Activated CD4-positive, alpha-beta T cell treated with anti-CD3 and anti-CD28 coated beads, Interleukin-2, amount 10 ng/mL, durations not matched to agents 7 days and 5 days (primary cell): ENCODE results near the gene NPPA. TPM values are rescaled to one million over a fixed set of nuclear protein-coding genes. Genes with fewer than 3 reads are reported as not detected.

ENCODE experiments used
- CTCF ChIA-PET: fragments of 350-600 bp; sonication (Branson Sonifier 250); formaldehyde crosslinking; loops from one replicate; lab custom pipeline; 2021; ENCODE audit warnings: antibody characterized with exemption; lab: Charles Lee
- POLR2A ChIA-PET: fragments of 350-600 bp; sonication (Branson Sonifier 250); formaldehyde crosslinking; loops from one replicate; lab custom pipeline; 2021; ENCODE audit warnings: antibody characterized with exemption; lab: Charles Lee
- DNase-seq: peaks from one replicate; pipeline ENCODE4 v3.0.0-alpha.2; 2020
- H3K27ac Mint-ChIP-seq: one replicate; pipeline ENCODE4 v1.8.0; 2021; ENCODE audit warnings: mild to moderate bottlenecking, moderate library complexity, mixed read lengths
- H3K27me3 Mint-ChIP-seq: one replicate; pipeline ENCODE4 v1.8.0; 2021; ENCODE audit warnings: mixed read lengths
- H3K36me3 Mint-ChIP-seq: one replicate; pipeline ENCODE4 v1.8.0; 2021; ENCODE audit warnings: low read depth, mixed read lengths
- H3K4me1 Mint-ChIP-seq: one replicate; pipeline ENCODE4 v1.8.0; 2021; ENCODE audit warnings: mixed read lengths
- H3K4me3 Mint-ChIP-seq: one replicate; pipeline ENCODE4 v1.8.0; 2021; ENCODE audit warnings: mild to moderate bottlenecking, moderate library complexity, mixed read lengths
- H3K9me3 Mint-ChIP-seq: one replicate; pipeline ENCODE4 v1.8.0; 2021; ENCODE audit warnings: mixed read lengths
- total RNA-seq, 2 experiments: library from RNA; stranded (reverse); gene quantifications; one replicate each; pipeline ENCODE4 v1.2.3, GENCODE V29; 2021

Gene NPPA
- total RNA-seq, 2 experiments from 2014 or later: not detected

GRCh38 chr1:11799099-11799498 lies 48.5 kb downstream of the NPPA start:
- H3K4me3 Mint-ChIP-seq: no peak overlapping the region
- peaks cover 31% of the 10 kb centered on the region for H3K36me3 Mint-ChIP-seq
- CTCF ChIA-PET: interaction anchor here (1.4 kb wide), 2 partner anchors 14 to 761 kb away, joined by 3 to 5 read pairs; no protein-coding TSS in a partner anchor
- H3K27ac Mint-ChIP-seq: no peak overlapping the region
- POLR2A ChIA-PET: no interaction called here
- peaks cover 27% of the 10 kb centered on the region for H3K4me1 Mint-ChIP-seq
- H3K9me3 Mint-ChIP-seq: no peaks in the 10 kb centered on the region
- no peak for DNase-seq
- H3K27me3 Mint-ChIP-seq: no peaks in the 10 kb centered on the region

GRCh38 chr1:11797525-11798216 lies 49.9 kb downstream of the NPPA start:
- Mint-ChIP-seq H3K4me1 (peaks cover 14% of the 10 kb centered on the region), H3K27me3 (no peaks in the 10 kb centered on the region), H3K4me3 (no peak overlapping the region), H3K36me3 (peaks cover 31% of the 10 kb centered on the region), H3K27ac (no peak overlapping the region), H3K9me3 (no peaks in the 10 kb centered on the region)
- no peak for DNase-seq
- CTCF ChIA-PET: interaction anchor here (1.1 to 1.4 kb wide), 3 partner anchors 13 to 760 kb away, joined by 3 to 5 read pairs (median 3); no protein-coding TSS in a partner anchor
- POLR2A ChIA-PET: no interaction called here

DNA sequence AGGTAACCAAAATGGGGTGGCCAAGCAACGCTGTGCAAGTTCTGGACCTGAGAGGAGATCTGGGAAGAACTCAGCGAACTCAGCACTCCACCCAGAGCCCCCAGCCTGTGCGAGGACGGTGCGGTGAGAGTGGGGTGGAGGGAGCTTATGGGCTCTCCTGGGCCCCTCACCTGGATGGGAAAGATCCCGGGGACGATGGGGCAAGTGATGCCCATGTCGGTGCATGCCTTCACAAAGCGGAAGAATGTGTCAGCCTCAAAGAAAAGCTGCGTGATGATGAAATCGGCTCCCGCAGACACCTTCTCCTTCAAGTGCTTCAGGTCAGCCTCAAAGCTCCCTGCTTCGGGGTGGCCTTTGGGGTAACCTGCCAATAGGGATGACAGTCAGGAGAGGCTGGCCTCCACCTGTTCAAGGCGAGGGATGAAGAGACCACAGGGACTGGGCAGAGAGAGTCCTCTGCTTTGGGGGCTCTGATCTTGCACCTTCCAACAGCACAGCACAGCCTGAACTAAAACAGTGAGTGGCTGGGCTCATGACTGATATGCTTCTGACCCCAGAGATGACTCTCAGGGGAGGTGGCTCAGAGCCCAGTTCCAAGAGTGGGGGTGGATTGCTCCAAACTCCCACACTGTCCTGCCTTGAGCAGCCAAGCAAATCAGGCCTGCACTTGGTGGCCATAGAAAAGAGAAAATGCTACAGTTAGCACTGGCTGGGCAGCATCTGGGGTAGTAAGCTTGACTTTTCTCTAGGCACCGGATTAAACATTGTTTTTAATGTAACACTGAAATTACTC lies 51.4 kb downstream of the NPPA start:
- Mint-ChIP-seq H3K9me3 (no peaks in the 10 kb centered on the region), H3K27ac (no peak overlapping the region), H3K27me3 (no peaks in the 10 kb centered on the region), H3K4me1 (peaks cover 2% of the 10 kb centered on the region), H3K4me3 (no peak overlapping the region), H3K36me3 (peaks cover 28% of the 10 kb centered on the region)
- no peak for DNase-seq
- ChIA-PET POLR2A (no interaction called here), CTCF (interaction anchor here (0.6 to 3.1 kb wide), 3 partner anchors 11 to 1888 kb away, joined by 3 to 13 read pairs (median 4); no protein-coding TSS in a partner anchor)

Other genes with a start within 250 kb of the NPPA start
- gene FBXO2, start 193.4 kb downstream of the NPPA start, total RNA-seq: 1 to 10 TPM; 1.8 to 2.1 TPM
- 10 to 100 TPM; 32.6 to 37.8 TPM for gene FBXO44, start 192.9 kb downstream of the NPPA start, total RNA-seq
- gene FBXO6, start 183.6 kb downstream of the NPPA start, total RNA-seq: 10 to 100 TPM; 28.1 to 29.6 TPM
- gene MAD2L2, start 166.6 kb downstream of the NPPA start, total RNA-seq: 10 to 100 TPM; 68.7 to 73.3 TPM
- under 1 TPM; 0.54 to 0.62 TPM for gene DRAXIN, start 156.1 kb downstream of the NPPA start, total RNA-seq
- 10 to 100 TPM; 41.3 to 42.7 TPM for gene AGTRAP, start 111.6 kb downstream of the NPPA start, total RNA-seq
- not detected for gene C1orf167, start 85.6 kb downstream of the NPPA start, total RNA-seq
- 10 to 100 TPM; 23.8 to 29.0 TPM for gene MTHFR, start 41.8 kb downstream of the NPPA start, total RNA-seq
- gene CLCN6, start 41.6 kb downstream of the NPPA start, total RNA-seq: 10 to 100 TPM; 13.2 to 15.7 TPM
- gene NPPB, start 11.2 kb upstream of the NPPA start, total RNA-seq: not detected
- gene KIAA2013, start 78.6 kb upstream of the NPPA start, total RNA-seq: 10 to 100 TPM; 35.1 to 36.8 TPM
- 10 to 100 TPM; 10.5 to 11.1 TPM for gene PLOD1, start 86.9 kb upstream of the NPPA start, total RNA-seq
- 10 to 100 TPM; 46.3 to 60.3 TPM for gene MFN2, start 132.7 kb upstream of the NPPA start, total RNA-seq
- 10 to 100 TPM; 33.7 to 43.7 TPM for gene MIIP, start 171.7 kb upstream of the NPPA start, total RNA-seq
- gene TNFRSF8, start 215.5 kb upstream of the NPPA start, total RNA-seq: 1 to 10 TPM; 6.0 to 6.5 TPM